Suprapubic skin (tissue), 4 donors: ENCODE data around the gene CAMTA1. TPM values are rescaled to one million over a fixed set of nuclear protein-coding genes. Genes with fewer than 3 reads are reported as not detected.

Experiments
- DNase-seq, 2 donors: peaks; one replicate each; pipeline ENCODE4 v3.0.0-alpha.2; 2019; ENCODE audit warnings: low spot score in 2 of 2
- H3K27ac ChIP-seq: fragments of 200-600 bp; sonication (generic); one replicate; pipeline ENCODE4 v1.5.1; 2019
- H3K27me3 ChIP-seq: fragments of 200-600 bp; sonication (generic); one replicate; pipeline ENCODE4 v1.5.1; 2019
- H3K36me3 ChIP-seq: fragments of 200-600 bp; sonication (generic); one replicate; pipeline ENCODE4 v1.5.1; 2019
- H3K4me1 ChIP-seq: fragments of 200-600 bp; sonication (generic); one replicate; pipeline ENCODE4 v1.5.1; 2019
- H3K4me3 ChIP-seq: fragments of 200-600 bp; sonication (generic); one replicate; pipeline ENCODE4 v1.5.1; 2019; ENCODE audit warnings: mild to moderate bottlenecking
- H3K9me3 ChIP-seq: fragments of 200-600 bp; sonication (generic); one replicate; pipeline ENCODE4 v1.5.1; 2019
- EP300 ChIP-seq: sonication (generic); formaldehyde crosslinking; IDR thresholded peaks from one replicate; pipeline ENCODE4 v1.6.1; 2017; ENCODE audit warnings: antibody characterized with exemption
- POLR2A ChIP-seq, 2 donors: fragments of 450-650 bp; IDR thresholded peaks; one replicate each; pipeline ENCODE4 v1.6.1; 2017; ENCODE audit warnings: antibody characterized with exemption in 2 of 2, mild to moderate bottlenecking in 2 of 2, moderate library complexity in 2 of 2
- POLR2AphosphoS5 ChIP-seq, 3 donors: sonication (generic); formaldehyde crosslinking; IDR thresholded peaks; one replicate each; pipeline ENCODE4 v1.6.1; 2017; ENCODE audit warnings: antibody characterized with exemption in 3 of 3
- WGBS: methylation state at CpG from one replicate; pipeline ENCODE4 v1.1.5; 2018; 5-methylcytosine and 5-hydroxymethylcytosine counted together
- total RNA-seq, 4 donors: library from RNA; depleted of rRNA; stranded (reverse); fragments of >200 nt; gene quantifications; one replicate each; pipeline ENCODE4 v1.1.0, GENCODE V29; 2016
- TF ChIP-seq, protein P1 (sequence below), 2 donors: fragments of 200-600 bp in 1 of 2; fragments of 450-650 bp in 1 of 2; sonication (generic) in 1 of 2; IDR thresholded peaks; one replicate each; pipeline ENCODE4 v1.5.1; 2016 to 2019; ENCODE audit warnings: antibody characterized with exemption in 2 of 2, mild to moderate bottlenecking in 1 of 2, moderate library complexity in 1 of 2

Gene CAMTA1
- total RNA-seq, 4 donors from 2014 or later, result 40.4 to 54.1 (median 46.6) TPM

DNA sequence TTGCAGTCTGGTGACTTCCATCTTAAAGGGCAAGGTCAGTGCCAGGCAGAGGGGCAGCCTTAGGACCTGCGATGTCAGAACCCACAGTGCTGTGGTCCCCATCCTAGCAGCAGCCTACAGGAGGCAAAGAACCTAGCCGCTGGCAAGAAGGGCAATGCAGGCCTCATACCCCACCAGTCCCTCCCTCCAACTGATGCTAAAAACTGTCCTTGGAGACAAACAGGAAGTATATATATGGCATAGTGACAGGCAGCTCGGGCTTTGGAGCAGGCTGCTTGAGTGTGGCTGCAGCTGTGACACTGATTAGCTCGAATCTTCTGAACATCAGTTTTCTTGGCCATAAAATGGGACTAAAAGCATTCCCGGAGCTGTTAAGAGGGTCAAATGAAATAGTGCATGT lies 829.9 kb downstream of the CAMTA1 start:
- Histone ChIP-seq H3K9me3 (no peaks in the 10 kb centered on the region), H3K36me3 (no peaks in the 10 kb centered on the region), H3K27me3 (peaks cover 8% of the 10 kb centered on the region), H3K27ac (no peak overlapping the region), H3K4me1 (no peaks in the 10 kb centered on the region), H3K4me3 (no peak overlapping the region)
- WGBS, result 67% methylated on average over 5 of the region's 5 CpGs
- peak in 1 of 2 donors; percentile 37 for DNase-seq
- no peak for TF ChIP-seq POLR2A (IDR thresholded peaks at IDR 0.05)
- TF ChIP-seq POLR2AphosphoS5 (IDR thresholded peaks at IDR 0.05), result no peak
- TF ChIP-seq, protein P1, sequence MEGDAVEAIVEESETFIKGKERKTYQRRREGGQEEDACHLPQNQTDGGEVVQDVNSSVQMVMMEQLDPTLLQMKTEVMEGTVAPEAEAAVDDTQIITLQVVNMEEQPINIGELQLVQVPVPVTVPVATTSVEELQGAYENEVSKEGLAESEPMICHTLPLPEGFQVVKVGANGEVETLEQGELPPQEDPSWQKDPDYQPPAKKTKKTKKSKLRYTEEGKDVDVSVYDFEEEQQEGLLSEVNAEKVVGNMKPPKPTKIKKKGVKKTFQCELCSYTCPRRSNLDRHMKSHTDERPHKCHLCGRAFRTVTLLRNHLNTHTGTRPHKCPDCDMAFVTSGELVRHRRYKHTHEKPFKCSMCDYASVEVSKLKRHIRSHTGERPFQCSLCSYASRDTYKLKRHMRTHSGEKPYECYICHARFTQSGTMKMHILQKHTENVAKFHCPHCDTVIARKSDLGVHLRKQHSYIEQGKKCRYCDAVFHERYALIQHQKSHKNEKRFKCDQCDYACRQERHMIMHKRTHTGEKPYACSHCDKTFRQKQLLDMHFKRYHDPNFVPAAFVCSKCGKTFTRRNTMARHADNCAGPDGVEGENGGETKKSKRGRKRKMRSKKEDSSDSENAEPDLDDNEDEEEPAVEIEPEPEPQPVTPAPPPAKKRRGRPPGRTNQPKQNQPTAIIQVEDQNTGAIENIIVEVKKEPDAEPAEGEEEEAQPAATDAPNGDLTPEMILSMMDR (IDR thresholded peaks at IDR 0.05), result no peak

DNA sequence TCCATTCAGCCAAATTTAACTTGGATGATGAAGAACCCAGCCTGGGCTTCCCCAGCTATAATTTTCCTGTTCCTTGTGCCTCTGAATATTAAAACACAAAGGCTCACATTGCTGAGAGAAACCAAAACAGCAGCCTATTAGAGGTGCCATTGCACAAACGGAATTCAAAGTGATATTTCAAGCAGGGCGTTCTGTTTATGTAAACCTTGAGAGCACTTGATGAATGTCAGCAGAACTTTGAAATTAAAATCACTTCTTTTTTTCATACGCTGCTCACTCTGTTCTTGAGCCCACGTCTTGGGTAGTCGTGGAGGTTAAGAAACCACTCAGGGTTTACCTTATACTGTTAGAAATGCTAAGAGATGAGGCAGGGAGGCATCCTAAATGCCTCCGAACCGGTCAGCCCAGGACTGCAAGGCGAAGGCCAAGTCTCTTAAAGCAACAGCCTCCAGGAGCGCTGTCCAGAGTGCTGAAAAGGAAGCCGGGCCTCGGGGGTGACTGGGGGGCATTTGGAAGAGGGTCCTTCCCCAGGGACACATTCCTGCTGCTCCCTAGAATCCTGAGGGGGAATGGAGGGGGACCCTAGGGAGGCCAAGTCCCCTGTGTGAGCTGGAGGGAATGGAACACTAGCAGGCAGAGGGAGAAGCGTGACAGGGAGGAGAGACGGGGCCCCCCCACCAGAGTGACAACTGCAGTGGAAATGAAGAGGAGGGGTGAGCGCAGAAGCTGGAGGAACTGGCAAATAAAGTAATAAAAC lies 831.0 kb downstream of the CAMTA1 start:
- no peaks in the 10 kb centered on the region for H3K4me1 ChIP-seq
- no peak overlapping the region for H3K27ac ChIP-seq
- H3K4me3 ChIP-seq, result no peak overlapping the region
- H3K36me3 ChIP-seq, result no peaks in the 10 kb centered on the region
- H3K9me3 ChIP-seq, result no peaks in the 10 kb centered on the region
- DNase-seq, result peak in 1 of 2 donors; percentile 51
- 28% methylated on average over 14 of the region's 14 CpGs for WGBS
- TF ChIP-seq POLR2AphosphoS5 (IDR thresholded peaks at IDR 0.05), result no peak
- H3K27me3 ChIP-seq, result peaks cover 19% of the 10 kb centered on the region

DNA sequence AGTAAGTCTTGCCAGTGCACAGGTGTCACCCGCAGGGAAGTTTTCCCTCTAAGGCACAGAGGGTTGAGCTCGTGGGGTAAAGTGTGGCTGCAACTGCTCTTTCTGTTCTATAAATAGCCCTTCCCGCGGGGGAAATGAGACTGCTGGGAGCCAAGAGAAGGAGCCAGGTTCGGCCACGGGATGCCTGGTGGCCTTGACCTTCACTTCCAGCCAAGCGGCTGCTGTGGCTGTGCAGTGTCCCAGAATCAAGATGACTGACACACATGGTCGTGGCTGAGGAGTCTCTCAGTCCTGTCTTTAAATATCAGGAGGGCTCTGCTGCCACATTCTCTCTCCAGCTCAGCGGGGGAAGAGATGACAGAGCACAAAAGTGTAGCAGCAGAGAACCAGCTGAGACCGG lies 831.7 kb downstream of the CAMTA1 start:
- WGBS, result 52% methylated on average over 8 of the region's 10 CpGs
- Histone ChIP-seq H3K36me3 (no peaks in the 10 kb centered on the region), H3K4me3 (no peak overlapping the region), H3K9me3 (no peaks in the 10 kb centered on the region), H3K4me1 (no peaks in the 10 kb centered on the region), H3K27ac (no peak overlapping the region), H3K27me3 (peaks cover 26% of the 10 kb centered on the region)
- TF ChIP-seq, protein P1 (IDR thresholded peaks at IDR 0.05), result no peak
- TF ChIP-seq POLR2AphosphoS5 (IDR thresholded peaks at IDR 0.05) (no peak), POLR2A (IDR thresholded peaks at IDR 0.05) (no peak), EP300 (no peak)
- DNase-seq, result peak in 1 of 2 donors; percentile 27

DNA sequence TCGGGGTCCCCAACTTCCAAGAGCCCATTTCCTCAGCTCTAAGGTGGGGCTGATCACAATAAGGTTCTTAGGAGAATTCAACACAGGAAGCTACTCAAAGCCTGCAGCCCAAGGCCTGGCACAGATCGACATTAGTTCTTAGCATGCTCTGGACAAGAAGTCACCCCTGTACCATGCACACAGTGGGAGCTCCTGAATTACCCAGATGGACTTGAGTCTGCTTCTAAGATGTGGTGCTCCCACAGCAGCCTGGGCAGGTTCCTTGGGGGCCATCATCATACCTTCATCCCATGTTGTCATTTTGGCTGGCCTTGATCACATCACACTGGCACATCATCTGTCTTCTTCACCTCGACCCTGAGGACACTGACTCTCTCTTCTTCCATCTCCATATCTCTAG lies 832.6 kb downstream of the CAMTA1 start:
- Histone ChIP-seq H3K27ac (no peak overlapping the region), H3K27me3 (peaks cover 27% of the 10 kb centered on the region), H3K4me3 (no peak overlapping the region), H3K36me3 (no peaks in the 10 kb centered on the region), H3K4me1 (no peaks in the 10 kb centered on the region), H3K9me3 (no peaks in the 10 kb centered on the region)
- WGBS, result 77% methylated on average over 3 of the region's 3 CpGs
- DNase-seq, result no peak
- TF ChIP-seq POLR2AphosphoS5 (IDR thresholded peaks at IDR 0.05) (no peak), POLR2A (IDR thresholded peaks at IDR 0.05) (no peak), EP300 (no peak)
- TF ChIP-seq, protein P1 (IDR thresholded peaks at IDR 0.05), result no peak

DNA sequence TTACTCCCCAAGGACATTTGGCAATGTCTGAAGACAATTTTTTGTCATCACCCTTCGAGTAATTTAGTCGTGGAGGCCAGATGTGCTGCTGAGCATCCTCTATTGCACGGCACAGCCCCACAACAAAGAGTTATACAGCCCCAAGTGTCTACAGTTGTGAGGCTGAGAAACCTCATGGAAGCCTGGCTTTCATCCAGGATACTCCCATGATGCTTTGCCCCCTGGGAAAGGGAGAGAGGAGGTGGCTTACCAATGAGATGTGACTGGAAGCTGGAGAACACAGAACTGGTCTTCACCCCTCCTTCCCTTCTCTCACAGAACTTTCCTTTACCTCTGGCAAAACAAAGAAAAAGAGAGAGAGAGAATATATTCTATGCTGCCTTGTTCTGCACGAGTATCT lies 834.9 kb downstream of the CAMTA1 start:
- TF ChIP-seq, protein P1 (IDR thresholded peaks at IDR 0.05), result no peak
- no peak for TF ChIP-seq POLR2A (IDR thresholded peaks at IDR 0.05)
- TF ChIP-seq POLR2AphosphoS5 (IDR thresholded peaks at IDR 0.05), result no peak
- no peak for TF ChIP-seq EP300
- Histone ChIP-seq H3K9me3 (no peaks in the 10 kb centered on the region), H3K27me3 (peaks cover 35% of the 10 kb centered on the region), H3K4me1 (no peaks in the 10 kb centered on the region), H3K36me3 (no peaks in the 10 kb centered on the region), H3K4me3 (no peak overlapping the region), H3K27ac (no peak overlapping the region)
- DNase-seq, result no peak
- WGBS, result 60% methylated on average over 4 of the region's 4 CpGs
